Measurements from ENCODE around the gene SRP19.
"Not testable (repeated sequence)": the region's sequence is repeated elsewhere in the genome, so short reads cannot be mapped to it uniquely, and the experiment has no call there.

Gene SRP19

GRCh38 chr5:112860929-112861637 lies at the start of gene SRP19:
Gene SRP19, plus strand, starts transcription at chr5:112861287. Its CDS starts 90 bp downstream, at chr5:112861377.
- peak; percentile 98 for DNase-seq

DNA sequence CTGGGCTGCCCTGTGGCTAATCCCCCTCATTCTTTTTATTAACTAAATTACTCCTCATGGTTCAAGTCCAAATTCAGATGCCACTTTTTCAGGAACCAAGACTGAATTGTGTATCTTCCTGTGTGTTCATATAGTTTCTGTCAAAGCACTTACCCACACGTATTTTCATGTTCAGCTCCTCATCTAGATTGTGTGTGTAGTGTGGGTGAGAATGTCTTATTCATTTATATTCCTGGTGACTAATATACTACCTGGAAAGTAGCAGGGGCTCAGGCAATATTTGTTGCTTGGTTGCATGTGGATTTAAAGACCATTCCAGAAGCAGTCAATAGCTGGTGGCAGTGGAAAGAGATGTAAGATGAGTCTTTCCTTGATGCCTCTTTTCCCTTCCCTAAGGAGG lies 48.5 kb upstream of the SRP19 start:
- no peak for DNase-seq

GRCh38 chr5:112820246-112820645 lies 40.8 kb upstream of the SRP19 start:
- no peak for DNase-seq

GRCh38 chr5:112822456-112822855 lies 38.6 kb upstream of the SRP19 start:
- DNase-seq: no peak

DNA sequence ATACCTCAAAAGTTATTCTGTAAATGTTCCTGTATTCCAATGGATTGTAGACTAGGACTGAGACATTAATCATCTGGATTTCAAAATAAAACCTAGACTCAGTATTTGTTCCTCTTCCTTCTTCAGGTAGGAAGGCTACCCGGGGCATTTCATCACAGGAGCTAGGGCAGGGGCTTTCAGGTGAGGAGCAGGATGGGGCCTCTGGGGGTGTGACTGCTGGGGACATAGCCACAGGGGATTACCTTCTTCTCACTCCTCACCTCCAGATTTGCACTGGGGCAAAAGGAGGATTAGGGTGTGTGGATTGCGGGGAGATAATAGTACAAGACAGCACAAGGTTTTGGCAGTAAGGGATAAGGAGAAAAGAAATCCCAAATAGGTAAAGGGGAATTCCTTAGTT lies 37.9 kb upstream of the SRP19 start:
- no peak for DNase-seq

- no peak for DNase-seq
Measured at GRCh38 chr5:112823656-112824055, 37.4 kb upstream of the SRP19 start.

DNA sequence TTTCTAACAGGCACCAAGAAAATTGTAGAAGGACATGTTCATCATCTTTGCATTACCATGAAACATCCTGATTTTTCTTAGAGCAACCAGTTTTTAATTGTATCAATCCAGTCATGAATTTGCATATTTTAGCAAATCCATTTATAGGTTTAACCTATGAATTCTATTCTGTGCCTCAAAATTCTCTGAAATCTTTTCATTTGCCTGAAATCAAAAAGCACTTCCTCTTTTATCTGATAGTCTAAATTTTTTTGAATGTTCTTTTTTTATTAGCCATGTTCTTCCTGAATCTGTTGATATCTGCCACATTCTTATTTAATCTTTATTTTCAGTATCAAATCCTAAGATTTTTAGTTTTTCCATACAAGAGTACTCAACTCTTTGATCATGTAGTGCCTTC lies 36.9 kb upstream of the SRP19 start:
- DNase-seq: no peak

DNA sequence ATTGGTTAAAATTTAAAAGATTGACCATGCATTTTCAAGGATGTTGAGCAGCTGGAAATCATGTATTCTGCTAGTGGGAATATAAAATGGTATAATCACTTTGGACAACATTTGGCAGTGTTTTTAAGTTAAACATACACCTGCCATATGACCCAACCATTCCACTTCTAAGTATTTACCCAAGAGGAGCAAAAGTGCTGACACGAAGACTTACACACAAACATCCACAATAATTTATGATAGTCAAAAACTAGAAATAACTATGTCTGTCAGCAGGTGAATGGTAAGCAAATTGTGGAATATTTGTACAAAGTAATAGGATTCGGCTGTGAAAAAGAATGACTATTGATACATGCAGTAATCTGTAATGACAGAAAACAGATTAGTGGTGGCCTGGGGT lies 30.7 kb upstream of the SRP19 start:
- no peak for DNase-seq

- no peak for DNase-seq
Measured at GRCh38 chr5:112833971-112834370, 27.1 kb upstream of the SRP19 start.

- no peak for DNase-seq
Measured at GRCh38 chr5:112844489-112844888, 16.6 kb upstream of the SRP19 start.

DNA sequence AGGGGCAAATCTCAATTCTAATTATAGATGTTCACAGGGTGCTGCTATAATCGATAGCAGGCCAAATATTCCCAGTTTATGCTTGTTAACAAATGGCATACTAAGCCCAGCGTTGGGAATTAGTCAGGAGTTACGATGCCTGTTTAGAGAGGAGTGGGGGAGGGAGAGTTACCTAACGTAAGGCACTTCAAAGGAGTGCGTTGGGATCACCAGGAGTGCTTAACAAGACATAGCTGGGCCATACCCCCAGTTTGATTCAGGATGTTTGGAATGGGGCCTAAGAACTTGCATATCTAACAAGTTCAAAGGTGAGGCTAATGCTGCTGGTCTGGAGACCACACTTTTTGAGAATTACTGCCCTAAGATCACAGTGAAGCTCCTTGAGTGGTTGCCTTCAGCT lies 14.5 kb upstream of the SRP19 start:
- no peak for DNase-seq

- DNase-seq: no peak
Measured at GRCh38 chr5:112847306-112847705, 13.8 kb upstream of the SRP19 start.

- DNase-seq: peak; percentile 73
Measured at GRCh38 chr5:112848116-112848811, 12.8 kb upstream of the SRP19 start.

DNA sequence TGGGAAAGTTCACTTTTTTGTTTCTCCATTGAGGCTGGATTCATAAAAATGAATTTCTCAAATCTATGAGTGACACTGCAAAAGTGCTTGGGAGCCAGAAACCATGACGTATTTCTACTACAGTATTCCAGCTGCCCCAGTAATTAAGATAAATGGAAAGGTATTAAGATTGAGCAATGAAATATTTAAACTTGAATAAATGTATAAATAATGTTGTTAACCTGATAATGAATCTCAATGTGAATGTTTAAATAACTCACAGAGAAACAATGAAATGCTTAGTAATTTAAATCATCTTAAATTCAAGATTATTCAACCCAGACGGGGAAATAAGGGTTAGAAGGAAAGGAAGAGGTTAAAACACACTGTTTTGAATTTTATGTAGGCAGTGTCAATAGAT lies 11.2 kb upstream of the SRP19 start:
- no peak for DNase-seq

DNA sequence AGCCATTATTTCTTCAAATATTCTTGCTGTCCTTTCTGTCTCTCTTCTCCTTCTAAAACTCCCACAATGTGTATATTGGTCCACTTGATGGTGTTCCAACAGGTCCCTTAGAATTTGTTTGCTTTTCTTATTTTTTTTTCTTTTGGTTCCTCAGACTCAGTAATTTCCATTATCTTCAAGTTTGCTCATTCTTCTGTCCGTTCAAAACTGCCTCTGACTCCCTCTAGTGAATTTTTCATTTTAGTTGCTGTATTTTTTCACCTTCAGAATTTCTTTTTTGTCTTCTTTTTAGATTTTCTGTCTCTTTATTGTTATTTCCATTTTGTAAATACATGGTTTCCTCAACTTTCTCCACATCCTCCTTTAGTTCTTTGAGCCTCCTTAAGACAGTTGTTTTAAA lies 6.4 kb upstream of the SRP19 start:
- DNase-seq: no peak

GRCh38 chr5:112857866-112858265 lies 3.2 kb upstream of the SRP19 start:
- DNase-seq: no peak

- not testable (repeated sequence) for DNase-seq
Measured at GRCh38 chr5:112860571-112860928, 537 bp upstream of the SRP19 start.

DNA sequence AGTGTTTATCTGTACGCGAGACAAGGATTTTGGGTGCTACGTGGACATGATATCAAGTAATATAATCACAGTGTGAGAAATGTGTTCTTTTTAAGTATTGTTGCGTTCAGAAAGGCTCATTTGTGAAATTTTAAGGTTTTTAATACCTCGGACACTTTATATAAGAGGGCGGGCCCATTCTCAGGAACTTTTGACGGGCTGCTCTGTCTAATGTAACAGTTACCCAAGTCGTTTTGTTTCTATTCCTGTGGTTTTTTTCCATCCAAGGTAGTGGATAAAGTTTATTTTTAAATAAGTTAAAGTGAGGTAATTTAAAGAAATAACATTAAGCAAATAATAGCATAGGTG lies 525 bp downstream of the SRP19 start:
- DNase-seq: no peak

DNA sequence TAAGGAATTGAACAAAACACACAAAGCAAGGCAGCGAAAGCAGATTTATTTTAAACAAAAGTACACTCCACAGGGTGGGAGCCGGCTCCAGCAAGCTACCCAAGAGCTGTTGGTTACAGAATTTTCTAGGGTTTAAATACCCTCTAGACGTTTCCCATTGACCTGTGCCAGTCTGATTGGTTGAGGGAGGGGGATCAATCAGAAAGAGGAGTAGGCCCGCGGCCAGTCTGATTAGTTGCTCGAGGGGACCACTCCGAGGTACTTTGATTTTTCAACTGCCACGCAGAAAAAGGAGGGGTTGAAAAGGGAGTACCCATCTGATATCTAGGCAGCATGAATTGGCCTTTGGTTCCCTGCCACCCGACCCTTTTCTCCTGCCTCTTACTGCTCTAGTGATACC lies 998 bp downstream of the SRP19 start:
- DNase-seq: peak; percentile 18

- DNase-seq: no peak
Measured at GRCh38 chr5:112863549-112863948, 2.5 kb downstream of the SRP19 start.

GRCh38 chr5:112865128-112865527 lies 4.0 kb downstream of the SRP19 start:
- no peak for DNase-seq

DNA sequence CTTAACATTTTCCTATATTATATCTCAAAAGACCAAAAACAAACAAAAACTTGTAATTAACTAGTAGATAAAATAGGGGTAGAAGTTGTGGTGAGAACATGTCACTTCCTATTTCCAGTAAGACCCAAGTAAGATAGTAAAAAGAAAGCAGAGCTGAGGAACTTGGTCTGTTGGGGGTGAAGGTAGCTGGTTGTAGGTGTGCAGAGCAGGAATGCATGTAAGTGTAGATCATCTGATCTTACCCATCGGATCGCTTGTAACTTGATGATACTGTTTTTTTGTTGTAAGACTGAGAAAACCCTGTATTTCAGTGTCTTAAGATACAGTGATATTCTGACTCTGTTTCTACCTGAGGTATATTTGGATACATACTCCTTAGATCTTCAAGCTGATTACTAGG lies 5.7 kb downstream of the SRP19 start:
- DNase-seq: no peak

DNA sequence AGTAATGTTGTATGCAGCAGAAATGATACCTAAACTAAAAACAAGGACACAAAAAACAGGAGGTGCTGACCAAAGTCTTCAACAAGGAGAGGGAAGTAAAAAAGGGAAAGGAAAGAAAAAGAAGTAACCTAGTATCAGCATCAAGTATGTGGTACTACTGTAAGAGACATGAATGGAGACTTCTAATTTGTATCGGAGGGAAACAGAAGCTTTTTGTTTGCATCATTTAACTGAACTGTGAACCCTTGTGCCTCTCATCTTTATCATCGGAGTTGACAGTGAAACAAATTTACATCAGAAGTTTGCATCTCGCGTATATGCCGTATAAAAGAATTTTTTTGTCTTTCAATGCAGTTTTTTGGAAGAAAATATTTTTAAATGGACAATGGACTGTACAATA lies 6.3 kb downstream of the SRP19 start:
- no peak for DNase-seq

DNA sequence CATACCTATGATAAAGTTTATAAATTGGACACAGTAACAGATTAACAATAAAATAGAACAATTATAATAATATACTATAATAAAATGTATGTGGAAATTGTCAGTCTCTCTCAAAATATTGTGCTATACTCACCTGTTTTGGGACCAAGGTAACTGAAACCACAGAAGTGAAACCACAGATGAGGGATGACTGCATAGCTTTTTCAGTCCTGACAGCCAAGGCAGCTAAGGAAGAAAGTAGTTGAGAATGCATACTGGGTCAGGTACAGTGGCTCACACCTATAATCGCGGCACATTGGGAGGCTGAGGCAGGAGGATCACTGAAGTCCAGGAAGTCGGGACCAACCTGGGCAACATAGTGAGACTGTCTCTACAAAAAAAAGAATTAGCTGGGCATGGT lies 8.9 kb downstream of the SRP19 start:
- no peak for DNase-seq

- DNase-seq: no peak
Measured at GRCh38 chr5:112870966-112871365, 9.9 kb downstream of the SRP19 start.
